Peyer's patch (tissue), 4 donors: ENCODE data around the gene MYO15B.

ENCODE experiments used
- CTCF ChIP-seq, 6 experiments: fragments of 450-650 bp in 4 of 6; fragments of 200-600 bp in 2 of 6; sonication (generic) in 1 of 6; IDR thresholded peaks; one replicate each; pipeline ENCODE4 v1.5.1; 2017 to 2019; ENCODE audit warnings: antibody characterized with exemption in 6 of 6, mild to moderate bottlenecking in 3 of 6, moderate library complexity in 1 of 6
- POLR2A ChIP-seq, 2 donors: fragments of 450-650 bp; IDR thresholded peaks; one replicate each; pipeline ENCODE4 v1.5.1; 2017; ENCODE audit warnings: antibody characterized with exemption in 2 of 2, mild to moderate bottlenecking in 2 of 2, moderate library complexity in 2 of 2

- no peak for TF ChIP-seq CTCF (IDR thresholded peaks at IDR 0.05)
- no peak for TF ChIP-seq POLR2A (IDR thresholded peaks at IDR 0.05)
These were observed 53.7 kb downstream of the MYO15B start for GRCh38 chr17:75641343-75641742.
